Smooth muscle cell (in vitro differentiated cells): ENCODE data around the gene POLA1. TPM values are rescaled to one million over a fixed set of nuclear protein-coding genes. Genes with fewer than 3 reads are reported as not detected.

Experiments
- DNase-seq: peaks from one replicate; lab custom pipeline; 2025; ENCODE audit not compliant: unreplicated experiment; lab: John Stamatoyannopoulos, UW
- H2AFZ ChIP-seq: fragments of 200-600 bp; sonication (generic); 2 replicates; pipeline ENCODE4 v1.6.0; 2016; ENCODE audit warnings: antibody characterized with exemption, low read depth, mild to moderate bottlenecking
- H3F3A ChIP-seq: fragments of 200-600 bp; sonication (generic); 2 replicates; pipeline ENCODE4 v1.6.0; 2017; ENCODE audit warnings: antibody characterized with exemption, low read depth
- H3K27ac ChIP-seq: fragments of 200-600 bp; sonication (generic); 2 replicates; pipeline ENCODE4 v1.5.1; 2016; ENCODE audit warnings: low read depth, mild to moderate bottlenecking
- H3K27me3 ChIP-seq: fragments of 200-600 bp; sonication (generic); 2 replicates; pipeline ENCODE4 v1.6.1; 2016; ENCODE audit warnings: low read depth, mild to moderate bottlenecking
- H3K36me3 ChIP-seq: fragments of 200-600 bp; sonication (generic); 2 replicates; pipeline ENCODE4 v1.5.1; 2016; ENCODE audit warnings: low read depth
- H3K4me1 ChIP-seq: fragments of 200-600 bp; sonication (generic); 2 replicates; pipeline ENCODE4 v1.5.1; 2016; ENCODE audit warnings: low read depth
- H3K4me2 ChIP-seq: fragments of 200-600 bp; sonication (generic); 2 replicates; pipeline ENCODE4 v1.6.0; 2016; ENCODE audit warnings: mild to moderate bottlenecking
- H3K4me3 ChIP-seq: fragments of 200-600 bp; sonication (generic); 2 replicates; pipeline ENCODE4 v1.5.1; 2016; ENCODE audit warnings: mild to moderate bottlenecking
- H3K79me2 ChIP-seq: fragments of 200-600 bp; sonication (generic); 2 replicates; pipeline ENCODE4 v1.6.0; 2016; ENCODE audit warnings: low read depth, mild to moderate bottlenecking
- H3K9ac ChIP-seq: fragments of 200-600 bp; sonication (generic); 2 replicates; pipeline ENCODE4 v1.6.0; 2016; ENCODE audit warnings: low read depth
- H3K9me3 ChIP-seq: fragments of 200-600 bp; sonication (generic); replicated peaks from 2 replicates; pipeline ENCODE4 v1.5.1; 2016; ENCODE audit warnings: low read depth
- H4K20me1 ChIP-seq: fragments of 200-600 bp; sonication (generic); 2 replicates; pipeline ENCODE4 v1.6.0; 2016; ENCODE audit warnings: low read depth
- WGBS: methylation state at CpG from one replicate; pipeline ENCODE4 v1.1.7; 2016; ENCODE audit warnings: low lambda C conversion rate; 5-methylcytosine and 5-hydroxymethylcytosine counted together
- polyA plus RNA-seq: library from polyadenylated mRNA; unstranded; fragments of >200 nt; fragmentation: Nextera tagmentation; extraction: Ambion mirVana; gene quantifications from 2 replicates; pipeline ENCODE4 v1.2.1, GENCODE V29; 2016
- total RNA-seq: library from RNA; depleted of rRNA; stranded (reverse); fragments of >200 nt; gene quantifications from 2 replicates; pipeline ENCODE4 v1.2.3, GENCODE V29; 2014
- TF ChIP-seq, protein P1 (sequence below): fragments of 200-600 bp; sonication (generic); IDR thresholded peaks from 2 replicates; pipeline ENCODE4 v1.5.1; 2017; ENCODE audit warnings: borderline replicate concordance, mild to moderate bottlenecking, antibody characterized with exemption; ENCODE audit not compliant: insufficient read depth, poor library complexity, severe bottlenecking

POLA1 gene
- total and polyA plus RNA-seq, 2 experiments from 2014 or later = 5.4 to 11.7 TPM

DNA sequence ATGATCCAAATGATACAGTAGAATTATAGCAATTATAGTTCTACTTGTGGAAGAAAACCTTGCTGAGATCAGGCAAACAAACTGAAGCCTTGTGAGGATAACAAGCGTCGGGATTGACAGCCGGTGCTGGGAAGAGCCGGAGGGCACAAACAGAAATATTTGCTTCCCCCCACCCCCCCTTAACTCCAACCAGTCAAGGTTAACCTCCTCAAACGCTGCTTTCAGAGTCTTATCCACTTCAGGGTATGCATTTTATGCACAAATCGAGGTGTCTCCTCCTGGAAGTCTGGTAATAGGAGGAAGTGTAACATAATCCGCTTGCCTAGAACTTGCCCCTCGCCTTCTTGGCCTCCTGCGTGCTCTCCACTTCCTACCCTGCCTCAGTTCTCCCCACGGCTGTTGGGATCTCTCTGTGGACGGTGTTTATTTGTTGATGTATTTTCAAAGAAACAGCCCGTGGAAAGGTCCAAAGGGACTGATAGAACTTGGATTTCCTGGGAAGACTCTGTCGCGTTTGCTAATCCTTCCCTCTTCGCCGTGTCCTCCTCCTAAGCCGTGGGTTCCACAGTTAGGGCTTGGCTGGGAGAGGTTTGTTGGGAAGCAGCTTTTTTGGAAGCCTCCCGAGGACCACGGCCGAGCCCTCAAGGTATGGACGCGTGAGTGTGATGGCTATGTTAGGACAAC lies 326.1 kb downstream of the POLA1 start:
- DNase-seq = no peak
- H3F3A ChIP-seq = no peaks in the 10 kb centered on the region
- no peaks in the 10 kb centered on the region for H3K36me3 ChIP-seq
- peaks cover 33% of the 10 kb centered on the region for H3K4me1 ChIP-seq
- H3K27me3 ChIP-seq = peaks cover 100% of the 10 kb centered on the region
- no peak overlapping the region for H3K4me2 ChIP-seq
- no peaks in the 10 kb centered on the region for H3K79me2 ChIP-seq
- 2% methylated on average over 22 of the region's 22 CpGs for WGBS
- H3K4me3 ChIP-seq = no peak overlapping the region
- H3K9me3 ChIP-seq = no peaks in the 10 kb centered on the region
- TF ChIP-seq, protein P1, sequence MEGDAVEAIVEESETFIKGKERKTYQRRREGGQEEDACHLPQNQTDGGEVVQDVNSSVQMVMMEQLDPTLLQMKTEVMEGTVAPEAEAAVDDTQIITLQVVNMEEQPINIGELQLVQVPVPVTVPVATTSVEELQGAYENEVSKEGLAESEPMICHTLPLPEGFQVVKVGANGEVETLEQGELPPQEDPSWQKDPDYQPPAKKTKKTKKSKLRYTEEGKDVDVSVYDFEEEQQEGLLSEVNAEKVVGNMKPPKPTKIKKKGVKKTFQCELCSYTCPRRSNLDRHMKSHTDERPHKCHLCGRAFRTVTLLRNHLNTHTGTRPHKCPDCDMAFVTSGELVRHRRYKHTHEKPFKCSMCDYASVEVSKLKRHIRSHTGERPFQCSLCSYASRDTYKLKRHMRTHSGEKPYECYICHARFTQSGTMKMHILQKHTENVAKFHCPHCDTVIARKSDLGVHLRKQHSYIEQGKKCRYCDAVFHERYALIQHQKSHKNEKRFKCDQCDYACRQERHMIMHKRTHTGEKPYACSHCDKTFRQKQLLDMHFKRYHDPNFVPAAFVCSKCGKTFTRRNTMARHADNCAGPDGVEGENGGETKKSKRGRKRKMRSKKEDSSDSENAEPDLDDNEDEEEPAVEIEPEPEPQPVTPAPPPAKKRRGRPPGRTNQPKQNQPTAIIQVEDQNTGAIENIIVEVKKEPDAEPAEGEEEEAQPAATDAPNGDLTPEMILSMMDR = no peak
- H4K20me1 ChIP-seq = no peaks in the 10 kb centered on the region
- H3K27ac ChIP-seq = no peak overlapping the region
- no peak overlapping the region for H3K9ac ChIP-seq
- H2AFZ ChIP-seq = no peak overlapping the region

GRCh38 chrX:25020391-25020904 lies 326.7 kb downstream of the POLA1 start:
- TF ChIP-seq, protein P1 = no peak
- WGBS = 2% methylated on average over 27 of the region's 27 CpGs
- Histone ChIP-seq H2AFZ (no peak overlapping the region), H3K27ac (no peak overlapping the region), H3K79me2 (no peaks in the 10 kb centered on the region), H3K4me2 (peak overlapping the region; percentile 79), H3K4me1 (peaks cover 31% of the 10 kb centered on the region), H3K9me3 (no peaks in the 10 kb centered on the region), H3F3A (no peaks in the 10 kb centered on the region), H3K36me3 (no peaks in the 10 kb centered on the region), H3K9ac (no peak overlapping the region), H3K27me3 (peaks cover 100% of the 10 kb centered on the region), H4K20me1 (no peaks in the 10 kb centered on the region), H3K4me3 (peak overlapping the region; percentile 37)
- no peak for DNase-seq

GRCh38 chrX:25020905-25021449 lies 327.3 kb downstream of the POLA1 start:
- Histone ChIP-seq H3K36me3 (no peaks in the 10 kb centered on the region), H3K27me3 (peaks cover 100% of the 10 kb centered on the region), H3K4me3 (peak overlapping the region; percentile 37), H3K4me1 (peaks cover 28% of the 10 kb centered on the region), H3F3A (no peaks in the 10 kb centered on the region), H3K27ac (no peak overlapping the region), H3K9ac (no peak overlapping the region), H2AFZ (no peak overlapping the region), H4K20me1 (no peaks in the 10 kb centered on the region), H3K79me2 (no peaks in the 10 kb centered on the region), H3K4me2 (peak overlapping the region; percentile 79), H3K9me3 (no peaks in the 10 kb centered on the region)
- no peak for DNase-seq
- under 1% methylated on average over 34 of the region's 35 CpGs for WGBS
- TF ChIP-seq, protein P1 = peak; percentile 86
